ENCODE results near the gene GAL3ST3. TPM values are rescaled to one million over a fixed set of nuclear protein-coding genes. Genes with fewer than 3 reads are reported as not detected.
A peak's percentile ranks its signal among the peaks of the same experiment; 100 is the strongest.

The GAL3ST3 gene
- total RNA-seq, 1 donor from 2014 or later, result 2.1 TPM

- peak; percentile 42 for DNase-seq (ENCODE audit: low read depth)
Observed at GRCh38 chr11:66068923-66069714, 20.2 kb upstream of the GAL3ST3 start.

GRCh38 chr11:66068154-66068821 lies 19.3 kb upstream of the GAL3ST3 start:
- no peak overlapping the region for H3K4me3 ChIP-seq (ENCODE audit: low read depth, low read length)
- TF ChIP-seq CTCF (conservative IDR thresholded peaks at IDR 0.05; ENCODE audit: low read depth, low read length), result peak; percentile 91
- no peak for DNase-seq (ENCODE audit: low read depth)

More at GRCh38 chr11:66068923-66069714, 20.2 kb upstream of the GAL3ST3 start:
- TF ChIP-seq CTCF (conservative IDR thresholded peaks at IDR 0.05; ENCODE audit: low read depth, low read length), result peak; percentile 44
- peak overlapping the region; percentile 75 for H3K4me3 ChIP-seq (ENCODE audit: low read depth, low read length)

- H3K4me3 ChIP-seq (ENCODE audit: low read depth, low read length), result no peak overlapping the region
- TF ChIP-seq CTCF (conservative IDR thresholded peaks at IDR 0.05; ENCODE audit: low read depth, low read length), result no peak
- DNase-seq (ENCODE audit: low read depth), result no peak
Observed at GRCh38 chr11:66067640-66068039, 18.7 kb upstream of the GAL3ST3 start.

DNA sequence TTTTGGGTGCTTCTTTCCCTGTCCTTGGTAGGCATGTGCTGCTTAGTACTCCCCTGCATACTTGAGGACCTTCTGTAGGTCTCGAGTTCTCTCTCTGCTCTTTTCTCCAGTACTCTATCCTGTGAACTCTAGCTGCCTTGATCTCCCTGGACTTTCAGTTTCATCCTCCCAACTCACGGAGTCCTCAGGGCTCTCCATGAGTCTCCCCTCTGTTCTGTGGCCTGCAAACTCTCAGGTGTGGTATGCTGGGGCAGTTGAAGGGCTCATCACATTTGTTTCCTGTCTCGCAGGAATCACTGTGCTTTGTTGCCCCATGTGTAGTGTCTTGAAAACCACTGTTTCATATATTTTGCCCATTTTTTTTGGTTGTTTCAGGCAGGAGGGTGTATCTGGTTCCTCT lies 17.8 kb upstream of the GAL3ST3 start:
- DNase-seq (ENCODE audit: low read depth), result no peak
- no peak overlapping the region for H3K4me3 ChIP-seq (ENCODE audit: low read depth, low read length)
- TF ChIP-seq CTCF (conservative IDR thresholded peaks at IDR 0.05; ENCODE audit: low read depth, low read length), result no peak

GRCh38 chr11:66064571-66064970 lies 15.6 kb upstream of the GAL3ST3 start:
- H3K4me3 ChIP-seq (ENCODE audit: low read depth, low read length), result no peak overlapping the region
- no peak for DNase-seq (ENCODE audit: low read depth)
- TF ChIP-seq CTCF (conservative IDR thresholded peaks at IDR 0.05; ENCODE audit: low read depth, low read length), result no peak

GRCh38 chr11:66063900-66064299 lies 14.9 kb upstream of the GAL3ST3 start:
- H3K4me3 ChIP-seq (ENCODE audit: low read depth, low read length), result no peak overlapping the region
- TF ChIP-seq CTCF (conservative IDR thresholded peaks at IDR 0.05; ENCODE audit: low read depth, low read length), result no peak
- no peak for DNase-seq (ENCODE audit: low read depth)
